ENCODE data around the gene CRYGD. TPM values are rescaled to one million over a fixed set of nuclear protein-coding genes. Genes with fewer than 3 reads are reported as not detected.
A peak's percentile ranks its signal among the peaks of the same experiment; 100 is the strongest.
"Not testable (repeated sequence)": the region's sequence is repeated elsewhere in the genome, so short reads cannot be mapped to it uniquely, and the experiment has no call there.

Gene CRYGD
- total and polyA plus RNA-seq, 2 experiments from 2014 or later, result not detected

- Histone ChIP-seq H3K27me3 (peaks cover 2% of the 10 kb centered on the region), H3K4me3 (no peak overlapping the region), H3K4me1 (ENCODE audit: low read depth) (no peaks in the 10 kb centered on the region), H3K9me3 (ENCODE audit: low read depth) (no peaks in the 10 kb centered on the region), H3K27ac (no peak overlapping the region), H3K36me3 (no peaks in the 10 kb centered on the region)
- no peak for TF ChIP-seq CTCF (IDR thresholded peaks at IDR 0.05; ENCODE audit: low read depth, low read length)
- DNase-seq (ENCODE audit: low read depth in 1 of 2, low spot score in 1 of 2), result no peak
These were observed 11.4 kb downstream of the CRYGD start for GRCh38 chr2:208112969-208113368.

DNA sequence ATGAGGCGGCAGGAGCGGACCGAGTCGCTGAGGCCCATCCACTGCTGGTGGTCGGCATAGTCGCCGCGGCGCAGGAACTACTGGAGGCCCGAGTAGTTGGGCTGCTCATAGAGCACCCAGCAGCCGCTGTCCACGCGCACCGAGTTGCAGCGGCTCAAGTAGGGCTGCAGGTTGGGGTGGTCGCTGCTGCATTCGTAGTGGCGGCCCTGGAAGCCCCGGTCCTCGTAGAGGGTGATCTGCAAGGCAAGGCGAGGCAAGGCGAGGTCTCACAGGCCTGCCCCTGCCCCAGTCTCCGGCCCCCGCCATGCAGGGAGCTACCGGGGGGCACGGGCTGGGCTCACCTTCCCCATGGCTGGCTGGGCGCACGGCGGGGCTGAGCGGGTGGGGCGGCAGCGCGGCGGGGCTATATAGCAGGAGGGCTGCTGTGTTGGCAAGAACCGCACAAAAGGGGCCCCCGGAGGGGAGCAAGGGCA, 12.0 kb downstream of the CRYGD start:
- H3K27ac ChIP-seq; H3K4me3 ChIP-seq; H3K9me3 ChIP-seq (ENCODE audit: low read depth); H3K36me3 ChIP-seq; H3K27me3 ChIP-seq; DNase-seq (ENCODE audit: low read depth in 1 of 2, low spot score in 1 of 2); H3K4me1 ChIP-seq (ENCODE audit: low read depth): not testable (repeated sequence)

- Histone ChIP-seq H3K4me1 (ENCODE audit: low read depth) (no peaks in the 10 kb centered on the region), H3K27ac (no peak overlapping the region), H3K27me3 (no peaks in the 10 kb centered on the region), H3K9me3 (ENCODE audit: low read depth) (no peaks in the 10 kb centered on the region), H3K36me3 (no peaks in the 10 kb centered on the region), H3K4me3 (no peak overlapping the region)
- DNase-seq (ENCODE audit: low read depth in 1 of 2, low spot score in 1 of 2), result no peak
- no peak for TF ChIP-seq CTCF (IDR thresholded peaks at IDR 0.05; ENCODE audit: low read depth, low read length)
These were observed 20.7 kb downstream of the CRYGD start for GRCh38 chr2:208103616-208104015.

- peak; percentile 44 for TF ChIP-seq CTCF (IDR thresholded peaks at IDR 0.05; ENCODE audit: low read depth, low read length)
- Histone ChIP-seq H3K27me3 (no peaks in the 10 kb centered on the region), H3K4me3 (no peak overlapping the region), H3K27ac (no peak overlapping the region), H3K9me3 (ENCODE audit: low read depth) (no peaks in the 10 kb centered on the region), H3K4me1 (ENCODE audit: low read depth) (no peaks in the 10 kb centered on the region), H3K36me3 (no peaks in the 10 kb centered on the region)
- peak in 1 of 2 donors; percentile 48 for DNase-seq (ENCODE audit: low read depth in 1 of 2, low spot score in 1 of 2)
These were observed 22.4 kb downstream of the CRYGD start for GRCh38 chr2:208101716-208102631.

- no peaks in the 10 kb centered on the region for H3K4me1 ChIP-seq (ENCODE audit: low read depth)
- no peaks in the 10 kb centered on the region for H3K27me3 ChIP-seq
- H3K4me3 ChIP-seq, result no peak overlapping the region
- H3K9me3 ChIP-seq (ENCODE audit: low read depth), result no peaks in the 10 kb centered on the region
- no peak for TF ChIP-seq CTCF (IDR thresholded peaks at IDR 0.05; ENCODE audit: low read depth, low read length)
- no peak for DNase-seq (ENCODE audit: low read depth in 1 of 2, low spot score in 1 of 2)
- H3K36me3 ChIP-seq, result no peaks in the 10 kb centered on the region
- H3K27ac ChIP-seq, result no peak overlapping the region
These were observed 24.4 kb downstream of the CRYGD start for GRCh38 chr2:208099682-208100470.

DNA sequence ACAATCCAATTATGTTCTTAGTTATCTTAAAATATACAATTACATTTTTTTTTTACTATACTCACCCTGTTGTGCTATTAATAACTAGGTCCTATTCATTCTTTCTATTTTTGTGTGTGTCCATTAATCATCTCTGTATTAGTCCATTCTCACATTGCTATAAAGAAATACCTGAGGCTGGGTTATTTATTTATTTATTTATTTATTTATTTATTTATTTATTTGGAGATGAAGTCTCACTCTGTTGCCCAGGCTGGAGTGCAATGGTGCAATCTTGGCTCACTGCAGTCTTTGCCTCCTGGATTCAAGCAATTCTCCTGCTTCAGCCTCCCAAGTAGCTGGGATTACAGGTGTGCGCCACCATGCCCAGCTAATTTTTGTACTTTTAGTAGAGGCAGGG, 25.6 kb downstream of the CRYGD start:
- H3K4me1 ChIP-seq (ENCODE audit: low read depth); DNase-seq (ENCODE audit: low read depth in 1 of 2, low spot score in 1 of 2); H3K27me3 ChIP-seq; H3K27ac ChIP-seq; H3K9me3 ChIP-seq (ENCODE audit: low read depth); H3K4me3 ChIP-seq; H3K36me3 ChIP-seq: not testable (repeated sequence)

Data from cardiac muscle cell (in vitro differentiated cells and primary cell).